IMR-90 (cell line): ENCODE results near the gene PPP3CA. TPM values are rescaled to one million over a fixed set of nuclear protein-coding genes. Genes with fewer than 3 reads are reported as not detected.

Source experiments
- ATAC-seq: fragments of 200-7000 bp; cut with Tn5 transposase; 2 replicates; pipeline ENCODE4 v1.9.1; 2020; ENCODE audit warnings: low read depth, mild to moderate bottlenecking, moderate library complexity
- BruUV-seq: library from RNA; stranded (reverse); fragments of 400-500 nt; replicated peaks from 2 replicates; lab custom pipeline; 2021; lab: Mats Ljungman, UMichigan
- CTCF ChIA-PET: fragments of 300-600 bp; formaldehyde crosslinking; extraction: SDS; loops from one replicate; lab custom pipeline; 2021; ENCODE audit warnings: antibody characterized with exemption; lab: Yijun Ruan, JAX
- POLR2A ChIA-PET: fragments of 300-600 bp; sonication (Branson Sonifier 250); formaldehyde crosslinking; loops from one replicate; lab custom pipeline; 2022; ENCODE audit warnings: antibody characterized with exemption; ENCODE audit not compliant: unreplicated experiment; lab: Charles Lee
- DNase-seq: peaks from one replicate; pipeline ENCODE4 v3.0.0; 2013
- H2AFZ ChIP-seq: replicated peaks from 2 replicates; pipeline ENCODE3; 2013; ENCODE audit warnings: low read length, mild to moderate bottlenecking; ENCODE audit not compliant: poor library complexity
- H2AK5ac ChIP-seq: 2 replicates; pipeline ENCODE4 v1.6.1; 2013; ENCODE audit warnings: low read depth, low read length, inconsistent platforms
- H2AK9ac ChIP-seq: replicated peaks from 2 replicates; pipeline ENCODE3; 2013; ENCODE audit warnings: mild to moderate bottlenecking, low read depth, low read length, moderate library complexity; ENCODE audit not compliant: poor library complexity
- H2BK120ac ChIP-seq: 2 replicates; pipeline ENCODE4 v1.6.1; 2013; ENCODE audit warnings: low read depth, low read length, inconsistent platforms
- H2BK15ac ChIP-seq: 3 replicates; pipeline ENCODE4 v1.6.1; 2013; ENCODE audit warnings: low read depth, low read length, inconsistent platforms
- H2BK20ac ChIP-seq: 2 replicates; pipeline ENCODE4 v1.6.1; 2013; ENCODE audit warnings: low read depth, mild to moderate bottlenecking, inconsistent platforms, low read length, moderate library complexity
- H2BK5ac ChIP-seq: 2 replicates; pipeline ENCODE4 v1.6.1; 2013; ENCODE audit warnings: mild to moderate bottlenecking, low read depth, low read length, inconsistent platforms; ENCODE audit not compliant: poor library complexity, severe bottlenecking
- H3K14ac ChIP-seq: replicated peaks from 2 replicates; pipeline ENCODE4 v1.6.1; 2013; ENCODE audit warnings: low read depth, low read length, inconsistent platforms
- H3K18ac ChIP-seq: 2 replicates; pipeline ENCODE4 v1.6.1; 2013; ENCODE audit warnings: low read depth, low read length, control low read depth
- H3K23ac ChIP-seq: 2 replicates; pipeline ENCODE4 v1.6.1; 2013; ENCODE audit warnings: low read depth, low read length, inconsistent platforms
- H3K27ac ChIP-seq: 2 replicates; pipeline ENCODE4 v1.5.1; 2013; ENCODE audit warnings: mild to moderate bottlenecking, control low read depth, low read length; ENCODE audit not compliant: insufficient read depth
- H3K27me3 ChIP-seq: 2 replicates; pipeline ENCODE4 v1.6.1; 2013; ENCODE audit warnings: low read length; ENCODE audit not compliant: control insufficient read depth, insufficient read depth
- H3K36me3 ChIP-seq: 2 replicates; pipeline ENCODE4 v1.6.1; 2013; ENCODE audit warnings: low read length, mixed read lengths; ENCODE audit not compliant: control insufficient read depth, insufficient read depth
- H3K4ac ChIP-seq: 2 replicates; pipeline ENCODE4 v1.6.1; 2013; ENCODE audit warnings: low read depth, low read length, inconsistent platforms
- H3K4me1 ChIP-seq: 2 replicates; pipeline ENCODE4 v1.6.1; 2013; ENCODE audit warnings: low read length, mixed read lengths; ENCODE audit not compliant: control insufficient read depth, insufficient read depth
- H3K4me2 ChIP-seq: 2 replicates; pipeline ENCODE4 v1.6.1; 2013; ENCODE audit warnings: low read depth, mild to moderate bottlenecking, control low read depth, low read length, moderate library complexity
- H3K4me3 ChIP-seq: 2 replicates; pipeline ENCODE4 v1.5.1; 2013; ENCODE audit warnings: low read depth, mild to moderate bottlenecking, control low read depth, low read length, moderate library complexity; ENCODE audit not compliant: insufficient read depth
- H3K56ac ChIP-seq: 2 replicates; pipeline ENCODE4 v1.6.1; 2013; ENCODE audit warnings: low read length, inconsistent platforms; ENCODE audit not compliant: insufficient read depth; ENCODE audit errors: extremely low read depth
- H3K79me1 ChIP-seq, 2 experiments: 2 replicates each; pipeline ENCODE4 v1.6.1; 2013; ENCODE audit warnings: low read length in 2 of 2, inconsistent platforms in 1 of 2, low read depth in 1 of 2
- H3K9ac ChIP-seq: 2 replicates; pipeline ENCODE4 v1.6.1; 2013; ENCODE audit warnings: low read depth, low read length, control low read depth
- H3K9me1 ChIP-seq: 2 replicates; pipeline ENCODE4 v1.6.1; 2013; ENCODE audit warnings: low read length, inconsistent platforms; ENCODE audit not compliant: insufficient read depth
- H3K9me3 ChIP-seq: 2 replicates; pipeline ENCODE4 v1.6.1; 2013; ENCODE audit warnings: low read length; ENCODE audit not compliant: control insufficient read depth, insufficient read depth
- H4K20me1 ChIP-seq: 2 replicates; pipeline ENCODE4 v1.6.1; 2013; ENCODE audit warnings: low read length, inconsistent platforms; ENCODE audit not compliant: insufficient read depth
- H4K5ac ChIP-seq: 2 replicates; pipeline ENCODE4 v1.6.1; 2013; ENCODE audit warnings: mild to moderate bottlenecking, low read depth, low read length, control low read depth
- H4K8ac ChIP-seq, 2 experiments: 2 replicates each; pipeline ENCODE4 v1.6.1; 2013; ENCODE audit warnings: low read depth in 2 of 2, low read length in 2 of 2, control low read depth in 1 of 2, inconsistent platforms in 1 of 2
- H4K91ac ChIP-seq: 2 replicates; pipeline ENCODE4 v1.6.1; 2013; ENCODE audit warnings: low read depth, low read length, inconsistent platforms; ENCODE audit not compliant: insufficient read depth
- BHLHE40 ChIP-seq: fragments of 150-350 bp; IDR thresholded peaks from 2 replicates; pipeline ENCODE4 v1.6.1; 2016; ENCODE audit warnings: mild to moderate bottlenecking, low read depth, low read length
- MAZ ChIP-seq: IDR thresholded peaks from 2 replicates; pipeline ENCODE4 v1.6.1; 2012; ENCODE audit warnings: low read depth, mild to moderate bottlenecking, low read length, improper control_type of control experiment, moderate library complexity, borderline replicate concordance
- NFE2L2 ChIP-seq: fragments of 150-350 bp; IDR thresholded peaks from 2 replicates; pipeline ENCODE4 v1.6.1; 2016; ENCODE audit warnings: low read depth, mild to moderate bottlenecking, low read length
- POLR2A ChIP-seq: IDR thresholded peaks from 2 replicates; pipeline ENCODE4 v1.6.1; 2012; ENCODE audit warnings: mild to moderate bottlenecking, low read depth, low read length
- SMC3 ChIP-seq: fragments of 150-350 bp; IDR thresholded peaks from 2 replicates; pipeline ENCODE4 v1.6.1; 2016; ENCODE audit warnings: low read depth, mild to moderate bottlenecking, antibody characterized with exemption, low read length, moderate library complexity
- WGBS, 2 experiments: methylation state at CpG; one replicate each; pipeline versions ENCODE4 v1.1.5 to v1.1.7; 2013; ENCODE audit warnings: missing lambda C conversion rate in 2 of 2; ENCODE audit not compliant: insufficient read length in 1 of 2; ENCODE audit errors: extremely low coverage in 2 of 2; 5-methylcytosine and 5-hydroxymethylcytosine counted together
- dilution Hi-C: fragments of 300-500 bp; cut with HindIII; formaldehyde crosslinking; loops from one replicate; pipeline ENCODE4 v1.14.3; 2018; ENCODE audit warnings: low sequenced_read_pairs; ENCODE audit not compliant: unreplicated experiment
- in situ Hi-C: fragments of 300-500 bp; cut with MboI; formaldehyde crosslinking; loops from 3 replicates; pipeline ENCODE4 v1.14.3; 2019; ENCODE audit warnings: low sequenced_read_pairs, inconsistent platforms, mixed read lengths
- intact Hi-C: fragments of 100-400 bp; cut with micrococcal nuclease; formaldehyde crosslinking; loops from 2 replicates; pipeline ENCODE4 v1.10.0; 2022
- polyA plus RNA-seq, 3 experiments: library from polyadenylated mRNA; depleted of rRNA; stranded (reverse); fragments of >200 nt; gene quantifications; 2 replicates each; pipeline ENCODE4 v1.2.3, GENCODE V29; 2012; ENCODE audit warnings: low replicate concordance in 1 of 3
- total RNA-seq: library from RNA; depleted of rRNA; stranded (reverse); fragments of >200 nt; gene quantifications from 2 replicates; pipeline ENCODE4 v1.2.3, GENCODE V29; 2012
- TF ChIP-seq, protein P1 (sequence below): conservative IDR thresholded peaks from 2 replicates; pipeline ENCODE4 v1.5.1; 2012; ENCODE audit warnings: mild to moderate bottlenecking, low read depth, low read length, improper control_type of control experiment

PPP3CA gene
- total and polyA plus RNA-seq, 2 of the 4 experiments (the other 2 are of a cell fraction), result 14.5 to 48.6 TPM

DNA sequence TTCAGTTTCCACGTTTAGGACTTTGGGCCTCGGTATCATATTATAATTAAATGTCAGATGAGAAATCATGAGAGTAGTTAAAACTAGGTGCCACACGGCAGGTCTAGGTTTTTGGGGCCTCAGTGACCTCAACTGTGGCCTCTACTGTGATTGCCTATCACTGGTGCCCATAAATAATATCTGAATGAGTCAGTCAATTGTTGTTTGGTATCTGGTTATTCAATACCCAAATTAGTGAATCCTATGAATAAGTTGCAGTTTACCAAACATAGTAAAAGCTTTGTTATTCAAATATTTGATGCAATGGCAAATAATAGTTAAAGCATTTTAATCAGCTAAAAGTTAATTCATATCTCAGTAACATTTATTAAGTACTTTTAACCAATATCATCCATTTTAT lies 188.8 kb downstream of the PPP3CA start:
- H3K27ac ChIP-seq, result no peak overlapping the region

More for the DNA sequence above, 188.8 kb downstream of the PPP3CA start:
- Histone ChIP-seq H4K5ac (no peak overlapping the region), H3K9me1 (peaks cover 4% of the 10 kb centered on the region; the same call in 1 of the 2 replicates), H4K20me1 (no peaks in the 10 kb centered on the region), H3K14ac (no peak overlapping the region; the same call in 1 of the 2 replicates), H3K18ac (no peak overlapping the region), H2BK5ac (no peak overlapping the region), H2BK15ac (no peak overlapping the region), H4K8ac (0 out of 4 replicates have a peak overlapping the region, but pooled peaks of 1 of the 2 experiments have one; percentile 28), H3K4me1 (peaks cover 12% of the 10 kb centered on the region), H3K27me3 (no peaks in the 10 kb centered on the region), H2AK5ac (no peak overlapping the region), H3K9ac (no peak overlapping the region), H4K91ac (no peak overlapping the region), H3K36me3 (no peaks in the 10 kb centered on the region), H2AFZ (no peak overlapping the region), H3K4ac (no peak overlapping the region), H2BK20ac (no peak overlapping the region), H3K23ac (no peak overlapping the region), H3K4me3 (no peak overlapping the region), H3K9me3 (no peaks in the 10 kb centered on the region), H3K56ac (no peak overlapping the region), H3K79me1 (peaks cover 19 to 21% of the 10 kb centered on the region in 2 experiments), H2BK120ac (no peak overlapping the region), H3K4me2 (no peak overlapping the region), H2AK9ac (no peak overlapping the region)
- TF ChIP-seq SMC3 (no peak), MAZ (no peak), POLR2A (no peak), NFE2L2 (no peak), BHLHE40 (no peak)
- TF ChIP-seq, protein P1, sequence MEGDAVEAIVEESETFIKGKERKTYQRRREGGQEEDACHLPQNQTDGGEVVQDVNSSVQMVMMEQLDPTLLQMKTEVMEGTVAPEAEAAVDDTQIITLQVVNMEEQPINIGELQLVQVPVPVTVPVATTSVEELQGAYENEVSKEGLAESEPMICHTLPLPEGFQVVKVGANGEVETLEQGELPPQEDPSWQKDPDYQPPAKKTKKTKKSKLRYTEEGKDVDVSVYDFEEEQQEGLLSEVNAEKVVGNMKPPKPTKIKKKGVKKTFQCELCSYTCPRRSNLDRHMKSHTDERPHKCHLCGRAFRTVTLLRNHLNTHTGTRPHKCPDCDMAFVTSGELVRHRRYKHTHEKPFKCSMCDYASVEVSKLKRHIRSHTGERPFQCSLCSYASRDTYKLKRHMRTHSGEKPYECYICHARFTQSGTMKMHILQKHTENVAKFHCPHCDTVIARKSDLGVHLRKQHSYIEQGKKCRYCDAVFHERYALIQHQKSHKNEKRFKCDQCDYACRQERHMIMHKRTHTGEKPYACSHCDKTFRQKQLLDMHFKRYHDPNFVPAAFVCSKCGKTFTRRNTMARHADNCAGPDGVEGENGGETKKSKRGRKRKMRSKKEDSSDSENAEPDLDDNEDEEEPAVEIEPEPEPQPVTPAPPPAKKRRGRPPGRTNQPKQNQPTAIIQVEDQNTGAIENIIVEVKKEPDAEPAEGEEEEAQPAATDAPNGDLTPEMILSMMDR, result no peak
- in situ Hi-C loops (loop anchor here (25.0 kb wide), 1 partner anchor 579 kb away; no protein-coding TSS in a partner anchor), dilution Hi-C loops (no loop called here), intact Hi-C loops (no loop called here)
- no TSS peak for BruUV-seq
- CTCF ChIA-PET, result interaction anchor here (1.0 to 1.7 kb wide), 2 partner anchors 11 to 993 kb away, joined by 3 to 5 read pairs; no protein-coding TSS in a partner anchor
- ATAC-seq, result no peak
- no peak for DNase-seq
- POLR2A ChIA-PET, result no interaction called here
- WGBS, 2 experiments, result no CpG with 5 or more reads among the region's 3 CpGs
